ENCODE measurements around the gene BIN2.
A peak's percentile ranks its signal among the peaks of the same experiment; 100 is the strongest.
"Not testable (repeated sequence)": the region's sequence is repeated elsewhere in the genome, so short reads cannot be mapped to it uniquely, and the experiment has no call there.

BIN2 gene

DNA sequence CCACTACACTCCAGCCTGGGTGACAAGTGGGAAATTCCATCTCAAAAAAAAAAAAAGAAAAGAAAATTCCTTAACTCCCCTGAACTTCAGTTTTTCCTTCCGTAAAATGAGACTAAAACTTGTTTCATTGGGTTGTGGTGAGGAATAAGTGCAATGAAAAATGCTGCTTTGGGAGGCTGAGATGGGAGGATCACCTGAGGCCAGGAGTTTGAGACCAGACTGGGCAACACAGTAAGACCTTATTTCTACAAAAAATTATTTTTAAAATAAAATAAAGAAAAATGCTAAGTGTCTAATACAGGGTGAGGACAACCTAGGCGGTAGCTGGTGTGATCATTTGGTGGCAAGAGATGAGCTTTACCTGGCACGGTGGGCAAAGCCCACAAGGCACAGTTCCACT, 60.6 kb downstream of the BIN2 start:
- H3K4me3 ChIP-seq (ENCODE audit: low read depth, low read length): no peak overlapping the region

DNA sequence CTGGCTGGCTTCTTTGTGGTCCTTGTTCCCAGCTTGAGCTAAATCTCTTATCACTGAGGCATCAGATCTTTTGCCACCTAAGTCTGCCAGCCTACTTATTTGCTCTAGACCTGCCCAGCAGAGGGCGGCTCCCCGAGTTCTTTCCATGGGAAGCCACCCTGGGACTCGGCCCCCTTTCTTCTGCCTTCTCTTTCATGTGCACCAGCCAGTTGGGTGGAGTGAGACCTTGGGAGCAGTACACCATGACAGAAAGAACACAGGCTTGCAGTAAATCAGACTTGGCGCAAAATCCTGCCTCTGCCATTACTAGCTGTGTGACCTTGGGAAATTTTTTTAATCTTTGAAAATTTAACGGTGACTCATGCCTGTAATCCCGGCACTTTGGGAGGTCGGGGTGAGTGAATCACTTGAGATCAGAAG, 61.2 kb downstream of the BIN2 start:
- H3K4me3 ChIP-seq (ENCODE audit: low read depth, low read length): no peak overlapping the region

DNA sequence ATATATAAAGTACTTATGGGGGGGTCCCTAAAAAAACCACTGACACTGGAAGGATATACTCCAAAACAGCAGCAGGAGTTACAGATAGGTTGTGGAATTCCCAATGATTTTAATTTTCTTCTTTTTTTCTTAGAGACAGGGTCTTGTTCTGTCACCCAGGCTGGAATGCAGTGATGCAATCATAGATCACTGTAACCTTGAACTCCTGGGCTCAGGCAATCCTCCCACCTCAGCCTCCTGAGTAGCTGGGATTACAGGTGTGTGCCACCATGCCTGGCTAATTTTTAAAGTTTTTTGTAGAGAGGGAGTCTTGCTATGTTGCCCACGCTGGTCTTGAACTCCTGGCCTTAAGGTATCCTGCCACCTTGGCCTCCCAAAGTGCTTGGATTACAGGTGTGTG, 64.4 kb downstream of the BIN2 start:
- H3K4me3 ChIP-seq (ENCODE audit: low read depth, low read length): not testable (repeated sequence)

DNA sequence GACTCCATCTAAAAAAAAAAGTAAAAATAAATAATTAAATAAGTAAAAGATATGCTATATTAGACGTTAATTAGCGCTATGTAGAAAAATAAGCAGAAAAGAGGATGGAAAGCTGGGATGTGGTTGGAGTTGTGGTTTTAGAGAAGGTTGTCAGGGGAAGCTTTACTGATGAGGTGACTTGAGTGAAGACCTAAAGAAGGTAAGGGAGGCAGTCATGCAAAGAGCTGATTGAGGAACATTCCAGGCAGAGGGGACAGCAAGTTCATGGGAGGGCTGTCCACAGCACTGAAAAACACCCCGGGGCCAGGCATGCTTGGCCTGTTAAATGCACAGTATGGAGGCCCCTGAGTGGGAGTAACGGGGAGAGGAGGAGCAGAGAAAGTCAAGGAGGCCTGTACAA, 69.4 kb downstream of the BIN2 start:
- no peak overlapping the region for H3K4me3 ChIP-seq (ENCODE audit: low read depth, low read length)

DNA sequence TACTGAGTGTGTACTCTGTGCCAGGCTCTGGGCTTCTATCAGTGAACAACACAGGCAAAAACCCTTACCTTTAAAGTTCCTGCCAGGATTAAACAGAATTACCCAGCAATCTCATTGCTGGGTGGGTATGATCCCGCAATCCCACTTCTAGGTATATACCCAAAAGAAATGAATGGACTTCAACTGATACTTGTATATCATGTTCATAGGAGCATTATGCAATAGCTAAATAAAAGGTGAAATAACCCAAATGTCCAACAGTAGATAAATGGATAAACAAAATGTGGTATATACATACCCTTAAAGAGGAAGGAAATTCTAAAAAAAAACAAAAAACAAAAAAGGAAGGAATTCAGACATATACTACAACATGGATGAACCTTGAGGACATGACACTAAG, 70.7 kb downstream of the BIN2 start:
- no peak overlapping the region for H3K4me3 ChIP-seq (ENCODE audit: low read depth, low read length)

DNA sequence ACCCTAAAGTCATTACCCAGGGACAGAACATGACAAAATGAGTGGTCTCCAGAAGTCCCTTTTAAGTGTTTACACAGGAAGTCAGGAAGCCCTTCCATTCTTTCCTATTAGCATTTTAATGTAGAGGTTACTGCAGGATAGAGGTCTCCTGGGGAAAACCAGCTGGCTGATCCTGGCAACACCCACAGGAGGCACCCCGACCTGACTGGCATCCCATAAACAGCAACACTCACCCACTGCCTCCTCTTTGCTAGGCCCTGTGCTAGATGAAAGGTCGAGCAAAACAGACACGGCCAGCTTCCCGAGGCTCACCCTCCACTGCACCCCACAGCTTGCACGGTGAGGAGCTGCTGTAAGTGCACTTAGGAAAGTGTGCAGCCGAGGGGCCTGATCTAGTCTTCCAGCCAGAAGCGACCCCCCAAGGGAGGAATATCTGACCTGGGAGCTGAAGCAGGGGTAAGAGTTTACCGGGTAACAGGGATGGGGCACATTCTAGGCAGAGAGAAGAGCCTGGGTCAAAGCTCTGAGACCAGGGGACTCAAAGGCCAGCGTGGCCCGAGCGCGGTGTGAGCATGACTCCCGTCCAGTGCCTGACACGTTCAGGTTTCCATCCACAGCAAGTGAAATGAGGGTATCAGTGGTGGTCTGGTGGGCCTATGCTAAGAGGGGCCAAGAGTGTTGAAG, 76.3 kb downstream of the BIN2 start:
- no peak overlapping the region for H3K4me3 ChIP-seq (ENCODE audit: low read depth, low read length)

DNA sequence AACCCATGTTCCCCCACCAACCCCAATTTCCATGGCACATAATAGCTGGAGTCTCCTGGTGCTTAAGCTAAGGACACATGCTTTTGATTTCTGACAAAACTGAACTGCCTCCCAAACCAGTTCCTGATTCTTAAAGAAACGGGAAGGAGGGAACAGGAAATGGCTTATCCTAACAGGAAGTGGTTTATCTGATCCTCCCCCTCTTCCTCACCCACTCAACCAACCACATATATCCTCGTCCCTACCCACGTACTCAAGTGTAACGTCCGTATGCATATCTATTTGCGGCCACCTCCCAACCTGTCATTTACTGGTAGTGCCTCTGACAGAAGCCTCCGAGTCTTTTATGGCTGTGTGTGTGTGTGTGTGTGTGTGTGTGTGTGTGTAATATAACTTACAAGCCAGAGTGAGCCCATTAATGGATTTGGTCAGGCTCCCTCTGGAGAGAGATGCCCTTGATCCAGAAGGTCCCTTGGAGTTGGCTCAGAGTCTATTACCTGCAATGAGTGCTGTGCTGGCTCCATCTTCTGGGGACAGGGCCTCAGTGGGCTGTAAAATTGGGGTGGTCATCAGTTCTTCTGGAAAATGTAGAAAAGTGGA, 77.6 kb downstream of the BIN2 start:
- H3K4me3 ChIP-seq (ENCODE audit: low read depth, low read length): no peak overlapping the region

DNA sequence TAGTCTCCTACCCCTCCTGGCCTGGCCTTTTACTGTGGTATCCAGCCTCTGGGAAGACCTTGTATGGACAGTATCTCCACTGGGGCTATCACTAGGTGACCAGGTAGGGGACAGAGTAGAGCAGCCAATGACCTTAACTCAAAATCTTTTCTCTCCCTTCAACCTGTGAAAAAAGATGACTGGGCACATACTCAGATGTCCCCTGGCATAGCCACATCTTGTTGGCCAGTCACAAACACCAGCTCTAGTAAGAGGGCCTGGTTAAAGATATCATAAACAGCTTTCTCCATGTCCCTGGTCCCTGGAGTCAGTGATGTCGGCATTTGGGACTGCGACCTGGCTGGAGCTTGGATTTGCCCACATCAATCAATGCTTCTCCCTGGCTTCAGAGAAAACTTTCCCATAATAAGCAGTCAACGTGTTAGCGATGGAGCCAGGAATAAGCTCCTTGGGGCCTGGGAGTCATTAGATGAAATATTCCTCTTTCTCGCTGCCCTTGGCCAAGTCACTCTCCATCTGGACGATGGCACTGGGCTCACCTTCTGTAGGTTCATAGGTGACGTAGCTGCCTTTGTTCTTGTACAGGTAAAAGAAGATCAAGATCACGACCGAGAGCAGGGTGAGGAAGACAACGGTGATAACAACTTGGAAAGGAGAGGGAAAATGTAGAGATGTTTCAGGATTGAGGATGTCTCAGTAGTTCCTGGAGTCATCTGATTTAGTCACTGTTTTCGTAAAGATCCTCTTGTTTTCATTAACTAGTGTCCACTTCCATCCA, 78.3 kb downstream of the BIN2 start:
- no peak overlapping the region for H3K4me3 ChIP-seq (ENCODE audit: low read depth, low read length)

DNA sequence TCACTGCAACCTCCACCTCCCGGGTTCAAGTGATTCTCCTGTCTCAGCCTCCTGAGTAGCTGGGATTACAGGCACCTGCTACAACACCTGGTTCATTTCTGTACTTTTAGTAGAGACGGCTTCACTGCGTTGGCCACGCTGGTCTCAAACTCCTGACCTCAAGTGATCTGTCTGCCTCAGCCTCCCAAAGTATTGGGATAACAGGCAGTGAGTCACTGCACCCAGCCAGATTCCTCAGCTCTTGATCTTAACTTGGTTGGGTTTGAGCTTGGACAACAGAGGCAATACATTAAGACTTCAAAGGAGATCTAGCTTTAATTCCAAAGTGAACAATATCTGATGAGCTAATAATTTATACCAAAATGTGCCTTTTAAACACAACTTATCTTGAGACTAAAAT, 79.7 kb downstream of the BIN2 start:
- no peak overlapping the region for H3K4me3 ChIP-seq (ENCODE audit: low read depth, low read length)

DNA sequence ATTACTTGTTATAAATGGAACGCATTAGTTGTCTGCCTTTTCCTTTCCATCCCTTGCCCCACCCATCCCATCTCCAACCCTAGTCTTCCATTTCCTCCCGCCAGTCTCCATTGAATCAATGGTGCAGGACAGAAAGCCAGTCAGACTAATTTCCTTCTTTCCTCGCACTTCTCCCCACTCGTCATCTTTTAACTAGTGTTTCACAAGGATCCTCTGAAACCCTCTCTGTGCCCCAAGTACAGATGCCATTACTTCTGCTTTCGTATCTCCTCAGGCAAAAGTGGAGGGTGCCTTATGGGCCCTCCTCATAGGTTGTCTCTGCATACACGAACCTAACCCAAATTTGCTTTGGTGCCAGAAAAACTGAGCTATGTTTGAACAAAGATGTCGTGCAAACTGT, 81.1 kb downstream of the BIN2 start:
- H3K4me3 ChIP-seq (ENCODE audit: low read depth, low read length): no peak overlapping the region

DNA sequence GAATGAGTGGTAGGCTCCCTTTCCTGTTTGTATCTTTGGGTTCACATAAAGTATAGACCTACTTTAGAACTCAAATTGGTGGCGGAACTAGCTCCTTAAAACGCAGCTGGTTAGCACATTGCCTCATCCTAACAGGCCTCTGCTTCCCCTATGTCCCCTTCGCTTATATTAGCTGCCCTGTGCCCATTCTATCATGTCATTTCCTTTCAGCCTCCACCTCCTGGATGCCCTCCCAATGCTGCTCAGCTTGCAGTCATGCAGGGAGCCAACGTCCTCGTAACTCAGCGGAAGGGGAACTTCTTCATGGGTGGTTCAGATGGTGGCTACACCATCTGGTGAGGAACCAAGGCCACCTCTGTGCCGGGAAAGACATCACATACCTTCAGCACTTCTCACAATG, 81.9 kb downstream of the BIN2 start:
- no peak overlapping the region for H3K4me3 ChIP-seq (ENCODE audit: low read depth, low read length)

DNA sequence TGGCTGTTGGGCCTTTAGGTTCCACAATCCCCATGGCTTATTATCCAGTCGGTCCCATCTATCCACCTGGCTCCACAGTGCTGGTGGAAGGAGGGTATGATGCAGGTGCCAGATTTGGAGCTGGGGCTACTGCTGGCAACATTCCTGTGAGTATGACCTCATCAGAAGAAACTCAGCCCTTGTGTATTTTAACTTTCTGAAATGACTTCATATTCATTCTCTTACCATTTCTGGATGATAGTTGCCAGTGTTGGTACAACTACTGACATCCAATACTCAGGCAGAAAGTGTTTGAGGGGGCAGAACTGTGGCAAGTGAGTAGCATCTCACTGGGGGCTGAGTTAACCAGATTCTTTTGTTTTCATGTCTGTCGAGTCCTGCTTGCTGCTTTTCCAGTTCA, 83.0 kb downstream of the BIN2 start:
- no peak overlapping the region for H3K4me3 ChIP-seq (ENCODE audit: low read depth, low read length)

DNA sequence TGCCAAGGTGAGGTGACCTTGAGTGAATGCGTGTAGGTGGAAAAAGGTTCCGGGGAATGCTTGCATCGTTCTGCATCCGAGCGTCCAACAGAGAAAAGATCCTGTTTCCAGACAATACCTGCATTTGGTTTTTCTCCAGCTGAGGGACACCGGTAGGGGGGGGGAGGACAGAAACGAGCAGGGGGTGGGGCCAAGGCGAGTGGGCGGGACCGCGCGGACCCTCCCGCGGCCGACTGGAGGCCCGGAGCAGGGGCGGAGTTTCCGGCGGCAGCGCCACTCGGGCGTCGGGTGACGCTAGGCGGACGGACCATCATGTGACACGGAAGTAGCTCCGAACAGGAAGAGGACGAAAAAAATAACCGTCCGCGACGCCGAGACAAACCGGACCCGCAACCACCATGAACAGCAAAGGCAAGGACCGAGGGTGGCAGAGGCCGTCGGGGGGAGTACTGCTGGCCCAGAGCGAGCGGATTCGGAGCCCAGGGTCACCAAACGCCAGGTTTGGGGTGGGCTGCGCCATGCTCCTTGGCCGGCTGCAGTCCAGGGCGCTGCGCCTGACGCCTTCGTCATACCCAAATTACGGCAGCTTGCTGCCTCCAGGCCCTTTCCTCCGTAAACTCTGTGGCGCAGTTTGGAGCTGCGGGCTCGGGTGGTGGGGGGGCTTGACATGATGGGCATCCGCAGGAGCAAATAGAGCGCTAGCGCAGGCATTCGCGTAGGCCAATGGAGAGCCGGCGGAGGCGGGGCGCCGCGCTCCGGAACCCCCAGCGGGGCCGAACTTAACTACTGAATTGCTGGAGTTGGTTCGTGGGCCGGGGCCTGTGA, 85.3 kb downstream of the BIN2 start, which contains the start of gene DAZAP2:
Gene DAZAP2, plus strand, starts transcription at position 317 of the 825 bp plus-strand sequence. Its CDS starts 82 bp downstream, at position 399.
- H3K4me3 ChIP-seq (ENCODE audit: low read depth, low read length): peak within 1 kb of the TSS; percentile 100

DNA sequence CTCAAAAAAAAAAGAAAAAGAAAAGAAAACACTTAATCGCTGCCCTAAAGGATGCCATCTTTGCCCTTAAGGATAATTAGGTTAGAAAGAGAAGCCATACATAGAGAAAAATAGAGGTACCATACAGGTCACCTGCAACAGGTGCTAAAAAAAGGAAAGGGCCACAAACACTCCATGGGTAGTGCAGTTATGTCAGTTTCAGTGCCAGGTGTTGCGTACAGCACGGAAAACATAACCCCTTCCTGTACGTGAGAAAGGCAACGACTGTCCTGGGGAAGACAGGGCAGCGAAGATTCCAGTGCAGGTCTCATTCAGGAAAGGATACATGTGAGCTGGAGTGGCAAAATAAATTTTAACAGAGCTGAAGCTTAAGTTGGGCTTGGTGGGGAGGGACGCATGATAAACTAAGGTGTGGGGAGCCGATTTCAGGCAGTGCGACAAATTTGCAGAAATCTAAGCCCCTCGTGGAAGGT, 85.9 kb downstream of the BIN2 start:
- peak overlapping the region; percentile 100 for H3K4me3 ChIP-seq (ENCODE audit: low read depth, low read length)

DNA sequence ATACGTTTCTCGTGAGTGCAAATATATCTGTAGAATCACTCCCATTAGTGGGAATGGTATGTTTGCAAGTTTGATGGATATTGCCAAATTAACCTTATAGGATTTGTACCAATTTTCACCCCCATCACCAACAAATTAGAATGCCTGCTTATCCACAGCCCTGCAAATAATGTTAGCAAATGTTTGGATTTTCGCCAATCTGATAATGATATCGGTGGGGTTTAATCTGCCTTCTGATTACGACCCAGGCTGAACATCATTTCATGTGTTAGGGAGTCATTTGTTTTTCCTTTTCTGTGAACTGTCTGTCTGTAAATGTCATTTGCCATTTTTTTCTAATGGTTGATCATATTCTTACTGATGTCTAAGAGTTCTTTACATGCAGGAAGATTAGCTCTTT, 89.4 kb downstream of the BIN2 start:
- H3K4me3 ChIP-seq (ENCODE audit: low read depth, low read length): no peak overlapping the region

DNA sequence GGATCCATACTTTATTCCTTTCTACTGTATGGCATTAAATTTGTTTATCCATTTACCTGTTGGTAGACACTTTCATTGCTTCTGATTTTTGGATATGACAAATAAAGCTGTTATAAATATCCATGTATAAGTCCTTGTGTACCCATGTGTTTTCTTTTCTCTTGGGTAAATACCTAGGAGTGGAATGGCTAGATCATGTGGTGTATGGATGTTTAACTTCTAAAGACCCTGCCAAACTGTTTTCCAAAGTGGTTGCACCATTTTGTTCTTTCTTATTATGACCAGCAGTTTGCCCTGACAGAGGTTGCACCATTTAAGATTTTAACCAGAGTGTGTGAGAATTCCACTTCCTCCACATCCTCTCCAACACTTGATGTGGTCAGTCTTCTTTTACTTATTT, 91.3 kb downstream of the BIN2 start:
- no peak overlapping the region for H3K4me3 ChIP-seq (ENCODE audit: low read depth, low read length)

Measured in iPS-11a (cell line).